C4-2B (cell line): ENCODE measurements around the gene TBC1D22A.

Experiments used
- CTCF ChIP-seq: fragments of 450-650 bp; conservative IDR thresholded peaks from 2 replicates; pipeline ENCODE4 v1.5.1; 2017; ENCODE audit warnings: mild to moderate bottlenecking
- ZFX ChIP-seq: fragments of 450-650 bp; IDR thresholded peaks from 2 replicates; pipeline ENCODE4 v1.6.1; 2017

- no peak for TF ChIP-seq CTCF
- no peak for TF ChIP-seq ZFX
Observed at GRCh38 chr22:47106806-47107205, 344.4 kb downstream of the TBC1D22A start.
